Renal cortical epithelial cell (primary cell): ENCODE data around the gene GLOD4. TPM values are rescaled to one million over a fixed set of nuclear protein-coding genes. Genes with fewer than 3 reads are reported as not detected.
A peak's percentile ranks its signal among the peaks of the same experiment; 100 is the strongest.

Experiments used
- DNase-seq: peaks from one replicate; pipeline ENCODE4 v3.0.0-alpha.2; 2011; ENCODE audit warnings: low read depth
- total RNA-seq: library from RNA; depleted of rRNA; stranded (reverse); fragments of >200 nt; gene quantifications from 2 replicates; pipeline ENCODE4 v1.2.3, GENCODE V29; 2014

GLOD4 gene
- total RNA-seq, 1 donor from 2014 or later: 133 TPM

- DNase-seq: no peak
Observed at GRCh38 chr17:742147-742793, 39.8 kb downstream of the GLOD4 start.

GRCh38 chr17:740240-741017 is 41.7 kb downstream of the GLOD4 start:
- no peak for DNase-seq

GRCh38 chr17:737561-738113 is 44.4 kb downstream of the GLOD4 start:
- DNase-seq: no peak

- no peak for DNase-seq
Observed at GRCh38 chr17:733743-734142, 48.3 kb downstream of the GLOD4 start.

- peak; percentile 44 for DNase-seq
Observed at GRCh38 chr17:732902-733720, 49.0 kb downstream of the GLOD4 start.

- no peak for DNase-seq
Observed at GRCh38 chr17:732067-732901, 49.8 kb downstream of the GLOD4 start, which contains the start of gene TLCD3A. TSS of gene TLCD3A (plus strand) at chr17:732596. CDS start at chr17:732648, 52 bp downstream.

GRCh38 chr17:731644-732066 is 50.4 kb downstream of the GLOD4 start:
- no peak for DNase-seq

GRCh38 chr17:728911-729310 is 53.2 kb downstream of the GLOD4 start:
- peak; percentile 80 for DNase-seq

- DNase-seq: no peak
Observed at GRCh38 chr17:726271-726919, 55.7 kb downstream of the GLOD4 start.

GRCh38 chr17:725746-726145 is 56.3 kb downstream of the GLOD4 start:
- DNase-seq: no peak

- DNase-seq: no peak
Observed at GRCh38 chr17:725084-725483, 57.0 kb downstream of the GLOD4 start.

GRCh38 chr17:721540-721937 is 60.5 kb downstream of the GLOD4 start:
- DNase-seq: no peak

GRCh38 chr17:720706-721539 is 61.2 kb downstream of the GLOD4 start:
- no peak for DNase-seq

GRCh38 chr17:718075-718474 is 64.0 kb downstream of the GLOD4 start:
- no peak for DNase-seq

Other genes starting within 250 kb of the GLOD4 start
- 14.8 and 35.5 TPM in 2 replicates for gene VPS53, start 67.4 kb downstream of the GLOD4 start, total RNA-seq
- 21.6 and 26.0 TPM in 2 replicates for gene TLCD3A, start 49.7 kb downstream of the GLOD4 start, total RNA-seq
- gene GEMIN4, start 30.0 kb downstream of the GLOD4 start, total RNA-seq: 8.7 and 15.2 TPM in 2 replicates
- gene MRM3, start 73 bp upstream of the GLOD4 start, total RNA-seq: 17.2 and 18.8 TPM in 2 replicates
- gene NXN, start 197.5 kb upstream of the GLOD4 start, total RNA-seq: 25.5 and 57.7 TPM in 2 replicates
- 18.0 and 21.4 TPM in 2 replicates for gene TIMM22, start 214.8 kb upstream of the GLOD4 start, total RNA-seq